Measurements from ENCODE around the gene PRDM2. TPM values are rescaled to one million over a fixed set of nuclear protein-coding genes. Genes with fewer than 3 reads are reported as not detected.

The PRDM2 gene
- total and polyA plus RNA-seq, 2 of the 13 experiments (the other 11 are each of a cell fraction or from before 2014, with no cell fraction given), result 4.0 to 6.5 TPM

DNA sequence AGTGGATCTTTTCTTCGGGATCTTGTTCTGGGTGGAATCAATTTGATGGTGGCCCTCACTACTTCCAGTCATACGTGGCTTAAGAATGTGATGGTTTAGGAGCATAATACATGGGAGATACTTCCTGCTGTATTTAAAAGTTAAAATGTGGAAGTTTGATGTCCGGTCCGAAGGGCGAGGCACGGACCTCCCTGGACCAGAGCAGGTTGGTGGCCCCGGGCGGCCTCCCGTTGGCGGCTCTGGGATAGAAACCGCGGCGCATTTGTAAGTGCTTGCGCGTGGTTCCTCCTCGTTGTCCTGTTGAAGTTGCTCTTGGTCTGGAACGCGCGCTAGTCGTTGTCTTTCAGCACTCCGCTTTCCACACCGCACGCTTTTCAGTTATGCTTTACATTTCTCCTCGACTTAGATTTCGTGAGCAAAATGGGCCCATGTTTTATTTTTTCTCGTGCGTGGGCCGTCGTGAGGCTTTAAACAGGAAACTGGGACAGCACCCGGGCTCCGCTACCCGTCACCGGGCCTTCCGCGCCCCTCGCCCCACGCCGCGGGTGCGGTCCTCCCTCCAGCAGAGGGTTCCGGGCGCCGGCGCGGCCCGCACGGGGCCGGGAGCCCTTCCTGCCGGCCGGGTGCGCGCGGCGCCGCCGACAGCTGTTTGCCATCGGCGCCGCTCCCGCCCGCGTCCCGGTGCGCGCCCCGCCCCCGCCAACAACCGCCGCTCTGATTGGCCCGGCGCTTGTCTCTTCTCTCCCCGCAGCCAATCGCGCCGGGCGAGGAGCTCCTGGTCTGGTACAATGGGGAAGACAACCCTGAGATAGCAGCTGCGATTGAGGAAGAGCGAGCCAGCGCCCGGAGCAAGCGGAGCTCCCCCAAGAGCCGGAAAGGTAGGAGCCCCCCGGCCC, 48.9 kb downstream of the PRDM2 start (continued):
- TF ChIP-seq, protein P1, sequence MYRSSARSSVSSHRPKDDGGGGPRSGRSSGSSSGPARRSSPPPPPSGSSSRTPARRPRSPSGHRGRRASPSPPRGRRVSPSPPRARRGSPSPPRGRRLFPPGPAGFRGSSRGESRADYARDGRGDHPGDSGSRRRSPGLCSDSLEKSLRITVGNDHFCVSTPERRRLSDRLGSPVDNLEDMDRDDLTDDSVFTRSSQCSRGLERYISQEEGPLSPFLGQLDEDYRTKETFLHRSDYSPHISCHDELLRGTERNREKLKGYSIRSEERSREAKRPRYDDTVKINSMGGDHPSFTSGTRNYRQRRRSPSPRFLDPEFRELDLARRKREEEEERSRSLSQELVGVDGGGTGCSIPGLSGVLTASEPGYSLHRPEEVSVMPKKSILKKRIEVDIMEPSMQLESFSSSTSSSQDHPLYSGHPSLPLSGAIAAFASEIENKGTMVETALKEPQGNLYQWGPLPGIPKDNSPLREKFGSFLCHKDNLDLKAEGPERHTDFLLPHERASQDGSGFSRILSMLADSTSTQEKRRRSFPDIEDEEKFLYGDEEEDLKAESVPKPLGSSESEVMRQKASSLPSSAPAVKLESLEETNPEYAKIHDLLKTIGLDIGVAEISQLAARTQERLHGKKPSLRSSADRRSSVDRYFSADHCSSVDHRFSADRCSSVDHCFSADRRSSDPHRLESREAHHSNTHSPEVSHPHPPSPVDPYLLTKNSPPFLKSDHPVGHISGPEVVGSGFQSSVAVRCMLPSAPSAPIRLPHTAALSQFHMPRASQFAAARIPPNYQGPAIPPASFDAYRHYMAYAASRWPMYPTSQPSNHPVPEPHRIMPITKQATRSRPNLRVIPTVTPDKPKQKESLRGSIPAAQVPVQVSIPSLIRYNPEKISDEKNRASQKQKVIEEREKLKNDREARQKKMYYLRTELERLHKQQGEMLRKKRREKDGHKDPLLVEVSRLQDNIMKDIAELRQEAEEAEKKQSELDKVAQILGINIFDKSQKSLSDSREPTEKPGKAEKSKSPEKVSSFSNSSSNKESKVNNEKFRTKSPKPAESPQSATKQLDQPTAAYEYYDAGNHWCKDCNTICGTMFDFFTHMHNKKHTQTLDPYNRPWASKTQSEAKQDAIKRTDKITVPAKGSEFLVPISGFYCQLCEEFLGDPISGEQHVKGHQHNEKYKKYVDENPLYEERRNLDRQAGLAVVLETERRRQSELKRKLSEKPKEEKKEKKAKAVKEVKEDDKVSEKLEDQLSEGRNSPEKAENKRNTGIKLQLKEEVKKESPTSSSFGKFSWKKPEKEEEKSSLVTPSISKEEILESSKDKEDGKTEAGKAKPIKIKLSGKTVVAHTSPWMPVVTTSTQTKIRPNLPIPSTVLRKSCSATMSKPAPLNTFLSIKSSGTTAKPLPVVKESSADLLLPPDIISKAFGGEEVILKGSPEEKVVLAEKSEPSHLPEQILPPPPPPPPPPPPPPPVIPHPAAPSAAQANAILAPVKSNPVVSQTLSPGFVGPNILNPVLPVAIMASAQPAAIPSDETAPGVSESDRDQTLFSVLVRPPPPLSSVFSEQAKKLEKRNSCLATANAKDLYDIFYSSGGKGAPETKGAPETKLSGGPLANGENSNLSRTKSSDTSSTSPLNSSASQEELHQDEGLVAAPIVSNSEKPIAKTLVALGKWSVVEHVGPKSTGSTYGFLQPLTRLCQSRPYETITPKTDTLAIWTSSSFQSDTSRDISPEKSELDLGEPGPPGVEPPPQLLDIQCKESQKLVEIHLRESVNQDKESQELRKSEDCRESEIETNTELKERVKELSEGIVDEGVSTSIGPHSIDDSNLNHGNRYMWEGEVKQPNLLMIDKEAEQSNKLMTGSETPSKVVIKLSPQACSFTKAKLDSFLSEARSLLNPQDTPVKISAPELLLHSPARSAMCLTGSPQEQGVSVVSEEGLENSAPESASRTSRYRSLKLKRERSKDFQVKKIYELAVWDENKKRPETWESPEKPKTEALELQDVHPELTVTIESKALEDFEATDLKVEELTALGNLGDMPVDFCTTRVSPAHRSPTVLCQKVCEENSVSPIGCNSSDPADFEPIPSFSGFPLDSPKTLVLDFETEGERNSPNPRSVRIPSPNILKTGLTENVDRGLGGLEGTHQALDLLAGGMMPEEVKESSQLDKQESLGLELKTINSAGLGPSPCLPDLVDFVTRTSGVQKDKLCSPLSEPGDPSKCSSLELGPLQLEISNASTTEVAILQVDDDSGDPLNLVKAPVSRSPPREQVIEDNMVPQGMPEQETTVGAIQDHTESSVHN (CRISPR knock-in tag; IDR thresholded peaks at IDR 0.05), result no peak
- TF ChIP-seq HOXA5 (CRISPR knock-in tag; IDR thresholded peaks at IDR 0.05) (no peak), HNF4A (CRISPR knock-in tag; IDR thresholded peaks at IDR 0.05) (0 out of 2 replicates have a peak, but pooled peaks have one; percentile 15), PAF1 (CRISPR knock-in tag; IDR thresholded peaks at IDR 0.05) (no peak), FOSL2 (CRISPR knock-in tag; IDR thresholded peaks at IDR 0.05) (no peak), KLF15 (CRISPR knock-in tag; IDR thresholded peaks at IDR 0.05; ENCODE audit: borderline replicate concordance) (peak; percentile 39; the same call in 1 of the 2 replicates), TMF1 (CRISPR knock-in tag; IDR thresholded peaks at IDR 0.05; ENCODE audit: low read depth) (no peak), TBP (CRISPR knock-in tag; IDR thresholded peaks at IDR 0.05) (no peak), ZBTB7B (CRISPR knock-in tag; IDR thresholded peaks at IDR 0.05) (0 out of 2 replicates have a peak, but pooled peaks have one; percentile 8), SP5 (CRISPR knock-in tag; IDR thresholded peaks at IDR 0.05; ENCODE audit: borderline replicate concordance, low read depth) (0 out of 2 replicates have a peak, but pooled peaks have one; percentile 32)
- TF ChIP-seq, protein P2, sequence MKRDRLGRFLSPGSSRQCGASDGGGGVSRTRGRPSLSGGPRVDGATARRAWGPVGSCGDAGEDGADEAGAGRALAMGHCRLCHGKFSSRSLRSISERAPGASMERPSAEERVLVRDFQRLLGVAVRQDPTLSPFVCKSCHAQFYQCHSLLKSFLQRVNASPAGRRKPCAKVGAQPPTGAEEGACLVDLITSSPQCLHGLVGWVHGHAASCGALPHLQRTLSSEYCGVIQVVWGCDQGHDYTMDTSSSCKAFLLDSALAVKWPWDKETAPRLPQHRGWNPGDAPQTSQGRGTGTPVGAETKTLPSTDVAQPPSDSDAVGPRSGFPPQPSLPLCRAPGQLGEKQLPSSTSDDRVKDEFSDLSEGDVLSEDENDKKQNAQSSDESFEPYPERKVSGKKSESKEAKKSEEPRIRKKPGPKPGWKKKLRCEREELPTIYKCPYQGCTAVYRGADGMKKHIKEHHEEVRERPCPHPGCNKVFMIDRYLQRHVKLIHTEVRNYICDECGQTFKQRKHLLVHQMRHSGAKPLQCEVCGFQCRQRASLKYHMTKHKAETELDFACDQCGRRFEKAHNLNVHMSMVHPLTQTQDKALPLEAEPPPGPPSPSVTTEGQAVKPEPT (CRISPR knock-in tag; IDR thresholded peaks at IDR 0.05; ENCODE audit: low read depth), result no peak
- TF ChIP-seq, protein P3, sequence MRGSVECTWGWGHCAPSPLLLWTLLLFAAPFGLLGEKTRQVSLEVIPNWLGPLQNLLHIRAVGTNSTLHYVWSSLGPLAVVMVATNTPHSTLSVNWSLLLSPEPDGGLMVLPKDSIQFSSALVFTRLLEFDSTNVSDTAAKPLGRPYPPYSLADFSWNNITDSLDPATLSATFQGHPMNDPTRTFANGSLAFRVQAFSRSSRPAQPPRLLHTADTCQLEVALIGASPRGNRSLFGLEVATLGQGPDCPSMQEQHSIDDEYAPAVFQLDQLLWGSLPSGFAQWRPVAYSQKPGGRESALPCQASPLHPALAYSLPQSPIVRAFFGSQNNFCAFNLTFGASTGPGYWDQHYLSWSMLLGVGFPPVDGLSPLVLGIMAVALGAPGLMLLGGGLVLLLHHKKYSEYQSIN (CRISPR knock-in tag; IDR thresholded peaks at IDR 0.05; ENCODE audit: borderline replicate concordance), result no peak
- TF ChIP-seq, protein P4, sequence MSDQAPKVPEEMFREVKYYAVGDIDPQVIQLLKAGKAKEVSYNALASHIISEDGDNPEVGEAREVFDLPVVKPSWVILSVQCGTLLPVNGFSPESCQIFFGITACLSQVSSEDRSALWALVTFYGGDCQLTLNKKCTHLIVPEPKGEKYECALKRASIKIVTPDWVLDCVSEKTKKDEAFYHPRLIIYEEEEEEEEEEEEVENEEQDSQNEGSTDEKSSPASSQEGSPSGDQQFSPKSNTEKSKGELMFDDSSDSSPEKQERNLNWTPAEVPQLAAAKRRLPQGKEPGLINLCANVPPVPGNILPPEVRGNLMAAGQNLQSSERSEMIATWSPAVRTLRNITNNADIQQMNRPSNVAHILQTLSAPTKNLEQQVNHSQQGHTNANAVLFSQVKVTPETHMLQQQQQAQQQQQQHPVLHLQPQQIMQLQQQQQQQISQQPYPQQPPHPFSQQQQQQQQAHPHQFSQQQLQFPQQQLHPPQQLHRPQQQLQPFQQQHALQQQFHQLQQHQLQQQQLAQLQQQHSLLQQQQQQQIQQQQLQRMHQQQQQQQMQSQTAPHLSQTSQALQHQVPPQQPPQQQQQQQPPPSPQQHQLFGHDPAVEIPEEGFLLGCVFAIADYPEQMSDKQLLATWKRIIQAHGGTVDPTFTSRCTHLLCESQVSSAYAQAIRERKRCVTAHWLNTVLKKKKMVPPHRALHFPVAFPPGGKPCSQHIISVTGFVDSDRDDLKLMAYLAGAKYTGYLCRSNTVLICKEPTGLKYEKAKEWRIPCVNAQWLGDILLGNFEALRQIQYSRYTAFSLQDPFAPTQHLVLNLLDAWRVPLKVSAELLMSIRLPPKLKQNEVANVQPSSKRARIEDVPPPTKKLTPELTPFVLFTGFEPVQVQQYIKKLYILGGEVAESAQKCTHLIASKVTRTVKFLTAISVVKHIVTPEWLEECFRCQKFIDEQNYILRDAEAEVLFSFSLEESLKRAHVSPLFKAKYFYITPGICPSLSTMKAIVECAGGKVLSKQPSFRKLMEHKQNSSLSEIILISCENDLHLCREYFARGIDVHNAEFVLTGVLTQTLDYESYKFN (CRISPR knock-in tag; conservative IDR thresholded peaks at IDR 0.05), result no peak

Measured in HepG2 (cell line).